Measurements from ENCODE around the gene TRERF1. TPM values are rescaled to one million over a fixed set of nuclear protein-coding genes. Genes with fewer than 3 reads are reported as not detected.

The TRERF1 gene
- total and polyA plus RNA-seq, 2 of the 4 experiments (the other 2 are of a cell fraction): 6.3 to 9.9 TPM

DNA sequence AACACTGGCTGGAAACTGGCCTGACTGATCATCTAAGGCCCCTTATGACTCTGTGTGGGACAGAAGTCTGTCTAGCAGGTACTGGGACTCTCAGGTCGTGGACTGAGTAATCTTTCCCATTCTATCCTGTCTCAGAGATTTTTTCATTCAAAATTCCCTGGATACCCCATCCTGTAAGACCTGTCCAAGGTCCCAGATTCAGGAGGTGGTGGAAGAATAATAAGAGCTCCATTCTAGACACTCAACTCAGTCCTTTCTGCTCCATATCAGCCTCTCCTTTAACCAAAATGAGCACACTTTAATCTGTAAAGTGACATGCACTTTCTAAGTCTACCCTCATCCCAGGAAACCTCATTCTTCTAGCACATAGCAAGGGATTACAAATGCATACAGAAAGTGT is 151.5 kb downstream of the TRERF1 start:
- no CpG with 5 or more reads among the region's 1 CpG for WGBS, 2 experiments (ENCODE audit: extremely low coverage in 2 of 2, insufficient read length in 1 of 2)
- DNase-seq (no peak), ATAC-seq (ENCODE audit: low read depth) (no peak)
- no peak overlapping the region for H2BK20ac ChIP-seq (ENCODE audit: low read depth, low read length)
- H2AK5ac ChIP-seq (ENCODE audit: low read depth, low read length): no peak overlapping the region
- in situ Hi-C loops (cut with MboI; ENCODE audit: low sequenced_read_pairs): no loop called here
- dilution Hi-C loops (cut with HindIII; ENCODE audit: low sequenced_read_pairs, unreplicated experiment): no loop called here
- H3K9me3 ChIP-seq (ENCODE audit: control insufficient read depth, insufficient read depth, low read length): no peaks in the 10 kb centered on the region
- H2BK15ac ChIP-seq (ENCODE audit: low read depth, low read length): no peak overlapping the region
- H3K9ac ChIP-seq (ENCODE audit: low read depth, low read length): no peak overlapping the region
- peaks cover 9% of the 10 kb centered on the region for H3K36me3 ChIP-seq (ENCODE audit: control insufficient read depth, insufficient read depth, low read length)
- H4K91ac ChIP-seq (ENCODE audit: insufficient read depth, low read depth, low read length): no peak overlapping the region
- H3K23ac ChIP-seq (ENCODE audit: low read depth, low read length): no peak overlapping the region
- H2BK5ac ChIP-seq (ENCODE audit: low read depth, low read length, poor library complexity, severe bottlenecking): no peak overlapping the region
- ChIA-PET POLR2A (ENCODE audit: unreplicated experiment) (no interaction called here), CTCF (no interaction called here)
- no peak overlapping the region for H3K56ac ChIP-seq (ENCODE audit: extremely low read depth, insufficient read depth, low read length)
- H3K14ac ChIP-seq (replicated peaks; ENCODE audit: low read depth, low read length): no peak overlapping the region
- no peak overlapping the region for H3K4me2 ChIP-seq (ENCODE audit: low read depth, low read length)
- H3K4ac ChIP-seq (ENCODE audit: low read depth, low read length): no peak overlapping the region
- H3K18ac ChIP-seq (ENCODE audit: low read depth, low read length): no peak overlapping the region
- TF ChIP-seq FOS (IDR thresholded peaks at IDR 0.05; ENCODE audit: low read depth, low read length) (no peak), BHLHE40 (IDR thresholded peaks at IDR 0.05; ENCODE audit: low read depth, low read length) (no peak), CHD1 (IDR thresholded peaks at IDR 0.05; ENCODE audit: low read depth, low read length) (no peak)
- TF ChIP-seq, protein P1, sequence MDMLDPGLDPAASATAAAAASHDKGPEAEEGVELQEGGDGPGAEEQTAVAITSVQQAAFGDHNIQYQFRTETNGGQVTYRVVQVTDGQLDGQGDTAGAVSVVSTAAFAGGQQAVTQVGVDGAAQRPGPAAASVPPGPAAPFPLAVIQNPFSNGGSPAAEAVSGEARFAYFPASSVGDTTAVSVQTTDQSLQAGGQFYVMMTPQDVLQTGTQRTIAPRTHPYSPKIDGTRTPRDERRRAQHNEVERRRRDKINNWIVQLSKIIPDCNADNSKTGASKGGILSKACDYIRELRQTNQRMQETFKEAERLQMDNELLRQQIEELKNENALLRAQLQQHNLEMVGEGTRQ (IDR thresholded peaks at IDR 0.05; ENCODE audit: low read depth, low read length): no peak
- H3K27me3 ChIP-seq (ENCODE audit: control insufficient read depth, insufficient read depth, low read length): no peaks in the 10 kb centered on the region
- no peak overlapping the region for H4K8ac ChIP-seq (ENCODE audit: low read depth in 2 of 2, low read length in 2 of 2)
- H3K4me3 ChIP-seq (ENCODE audit: insufficient read depth, low read depth, low read length): no peak overlapping the region
- H2AFZ ChIP-seq (replicated peaks; ENCODE audit: low read length, poor library complexity): no peak overlapping the region
- no peak overlapping the region for H3K27ac ChIP-seq (ENCODE audit: insufficient read depth, low read length)
- intact Hi-C loops (cut with micrococcal nuclease): no loop called here
- H3K9me1 ChIP-seq (ENCODE audit: insufficient read depth, low read length): peaks cover 23% of the 10 kb centered on the region
- H2AK9ac ChIP-seq (replicated peaks; ENCODE audit: low read depth, low read length, poor library complexity): no peak overlapping the region
- H4K20me1 ChIP-seq (ENCODE audit: insufficient read depth, low read length): peaks cover 5% of the 10 kb centered on the region; the same call in 1 of the 2 replicates
- no TSS peak for BruUV-seq (replicated peaks)
- peaks cover 41 to 78% of the 10 kb centered on the region in 2 experiments for H3K79me1 ChIP-seq (ENCODE audit: low read depth in 1 of 2, low read length in 2 of 2)
- no peak overlapping the region for H2BK120ac ChIP-seq (ENCODE audit: low read depth, low read length)
- H4K5ac ChIP-seq (ENCODE audit: low read depth, low read length): no peak overlapping the region
- peaks cover 34% of the 10 kb centered on the region for H3K4me1 ChIP-seq (ENCODE audit: control insufficient read depth, insufficient read depth, low read length)

Data from IMR-90 (cell line).